ENCODE results near the gene TMOD1. TPM values are rescaled to one million over a fixed set of nuclear protein-coding genes. Genes with fewer than 3 reads are reported as not detected.

TMOD1 gene
- total and polyA plus RNA-seq, 2 of the 13 experiments (the other 11 are each of a cell fraction or from before 2014, with no cell fraction given) = 0.04 to 0.07 TPM

DNA sequence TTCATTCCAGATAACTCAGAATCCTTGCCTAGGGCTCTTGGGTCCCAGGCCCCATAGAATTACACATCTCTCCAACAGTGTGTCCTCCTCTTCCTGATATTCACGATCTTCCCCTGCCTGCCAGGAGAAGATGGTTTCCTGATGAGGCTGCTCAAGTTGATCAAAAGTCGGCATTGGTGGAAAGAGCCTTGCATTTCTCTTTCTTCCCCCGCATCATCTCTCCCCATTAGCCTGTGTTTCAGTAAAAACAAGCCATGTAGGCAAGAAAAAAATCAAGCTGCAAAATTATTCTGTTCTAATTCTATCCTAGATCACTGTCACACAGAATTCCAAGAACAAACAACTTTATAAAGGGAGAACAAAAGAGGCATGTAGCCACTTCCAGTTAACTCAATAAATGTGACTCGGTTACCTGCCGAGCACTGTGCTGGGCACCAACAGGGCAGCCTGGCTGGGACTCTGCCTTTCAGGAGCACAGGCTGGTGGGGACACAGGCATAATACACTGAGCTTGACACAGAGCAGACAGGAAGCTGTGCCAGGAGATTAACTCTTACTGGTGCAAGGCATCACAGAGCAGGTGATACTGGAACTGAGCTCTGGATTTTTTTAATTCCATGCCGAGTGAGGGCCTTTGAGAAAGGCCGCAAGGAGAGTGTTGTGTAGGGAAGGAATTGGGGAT lies 25.6 kb downstream of the TMOD1 start:
- no peak for ATAC-seq
- H3K27me3 ChIP-seq (ENCODE audit: control insufficient read depth in 1 of 2, insufficient read depth in 2 of 2, low read length in 2 of 2) = peaks cover 0 to 45% of the 10 kb centered on the region in 2 experiments; a peak in 2 of 5 replicates
- H3K4me3 ChIP-seq (replicated peaks in 1 of 3; ENCODE audit: insufficient read depth in 1 of 3, low read depth in 2 of 3, low read length in 3 of 3) = no peak overlapping the region
- intact Hi-C loops (cut with micrococcal nuclease; ENCODE audit: unreplicated experiment) (no loop called here), in situ Hi-C loops (cut with HindIII; ENCODE audit: extremely low pct_ligation_motif_present, low pct_unique_long_range_greater_than_20kb) (no loop called here)
- TF ChIP-seq ZNF879 (CRISPR knock-in tag; IDR thresholded peaks at IDR 0.05) = no peak
- no peak for TF ChIP-seq SETDB1 (CRISPR knock-in tag; IDR thresholded peaks at IDR 0.05; ENCODE audit: borderline replicate concordance)
- TF ChIP-seq, protein P1, sequence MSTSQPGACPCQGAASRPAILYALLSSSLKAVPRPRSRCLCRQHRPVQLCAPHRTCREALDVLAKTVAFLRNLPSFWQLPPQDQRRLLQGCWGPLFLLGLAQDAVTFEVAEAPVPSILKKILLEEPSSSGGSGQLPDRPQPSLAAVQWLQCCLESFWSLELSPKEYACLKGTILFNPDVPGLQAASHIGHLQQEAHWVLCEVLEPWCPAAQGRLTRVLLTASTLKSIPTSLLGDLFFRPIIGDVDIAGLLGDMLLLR (CRISPR knock-in tag; IDR thresholded peaks at IDR 0.05) = no peak
- no peak for TF ChIP-seq AGO1 (IDR thresholded peaks at IDR 0.05; ENCODE audit: low read depth, low read length, poor library complexity, severe bottlenecking)
- no peak for TF ChIP-seq ZBTB1 (CRISPR knock-in tag; IDR thresholded peaks at IDR 0.05; ENCODE audit: borderline replicate concordance)
- 55% methylated on average over 7 of the region's 7 CpGs for WGBS (ENCODE audit: low lambda C conversion rate)
- POLR2A ChIA-PET = no interaction called here
- no peaks in the 10 kb centered on the region for H3K79me2 ChIP-seq (ENCODE audit: insufficient read depth, low read length)
- H3K27ac ChIP-seq (ENCODE audit: extremely low read length, insufficient read depth, low read length) = no peak overlapping the region
- DNase-seq (ENCODE audit: low spot score) = no peak
- H3K9ac ChIP-seq (ENCODE audit: insufficient read depth, low read depth, low read length) = no peak overlapping the region
- no peaks in the 10 kb centered on the region for H3K9me3 ChIP-seq (ENCODE audit: low read length)
- no peak overlapping the region for H3K4me2 ChIP-seq (ENCODE audit: low read depth, low read length)
- H2AFZ ChIP-seq (ENCODE audit: low read length) = no peak overlapping the region
- CTCF ChIA-PET (ENCODE audit: low intra/inter-chr PET ratio, low total read pairs) = no interaction called here
- FAIRE-seq = no peak
- H4K20me1 ChIP-seq (ENCODE audit: insufficient read depth, low read length) = no peaks in the 10 kb centered on the region
- H3K36me3 ChIP-seq (replicated peaks in 1 of 2; ENCODE audit: control insufficient read depth in 1 of 2, insufficient read depth in 2 of 2, low read length in 2 of 2) = no peaks in the 10 kb centered on the region
- BruUV-seq (replicated peaks) = no TSS peak
- no peaks in the 10 kb centered on the region for H3K4me1 ChIP-seq (ENCODE audit: insufficient read depth, low read length)

DNA sequence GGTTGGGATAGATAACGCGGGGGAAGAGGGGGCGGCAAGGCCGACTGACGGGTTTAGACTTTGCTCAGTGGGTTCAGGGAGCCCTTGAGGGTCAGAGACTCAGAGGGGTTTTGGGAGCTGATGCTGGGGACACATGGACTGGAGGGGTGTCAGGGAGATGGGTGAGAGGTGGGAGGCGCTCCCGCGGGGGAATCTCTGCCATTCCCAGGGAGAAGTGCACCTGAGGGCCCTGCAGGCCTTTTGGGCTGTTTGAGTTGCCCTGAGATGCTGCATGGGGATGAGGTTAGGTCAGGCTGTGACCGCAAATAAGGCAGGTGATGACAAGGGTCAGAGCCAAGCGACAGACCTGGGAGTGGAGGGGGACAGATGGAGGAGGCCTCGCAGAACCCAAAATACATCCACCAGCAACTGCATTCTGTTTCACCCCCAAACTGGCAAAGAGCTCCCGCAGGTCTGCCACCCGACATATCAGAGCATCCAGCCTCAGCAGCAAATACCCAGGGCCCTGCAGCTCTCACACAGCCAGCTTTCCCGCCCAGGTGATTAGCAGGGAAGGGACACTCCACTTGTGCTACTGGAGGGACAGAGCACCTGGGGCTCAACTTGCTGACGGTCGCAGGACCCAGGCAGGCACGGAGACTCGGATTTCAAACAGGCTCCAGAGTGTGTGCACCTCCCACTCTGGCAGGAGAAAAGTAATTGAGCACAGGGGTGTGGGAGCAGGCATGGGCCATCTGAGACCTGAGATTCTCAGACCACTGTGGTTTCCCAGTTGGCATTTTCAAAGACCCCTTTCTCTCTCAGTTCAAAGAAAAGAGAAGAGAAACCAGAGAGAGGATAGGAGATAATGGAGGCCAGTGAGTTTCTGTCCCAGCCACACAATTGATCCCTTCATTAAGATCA lies 26.4 kb downstream of the TMOD1 start:
- FAIRE-seq = no peak
- Histone ChIP-seq H3K9me3 (ENCODE audit: low read length) (no peaks in the 10 kb centered on the region), H4K20me1 (ENCODE audit: insufficient read depth, low read length) (no peaks in the 10 kb centered on the region), H3K4me3 (replicated peaks in 1 of 3; ENCODE audit: insufficient read depth in 1 of 3, low read depth in 2 of 3, low read length in 3 of 3) (no peak overlapping the region), H3K36me3 (replicated peaks in 1 of 2; ENCODE audit: control insufficient read depth in 1 of 2, insufficient read depth in 2 of 2, low read length in 2 of 2) (no peaks in the 10 kb centered on the region), H3K79me2 (ENCODE audit: insufficient read depth, low read length) (no peaks in the 10 kb centered on the region), H3K27me3 (ENCODE audit: control insufficient read depth in 1 of 2, insufficient read depth in 2 of 2, low read length in 2 of 2) (peaks cover 0 to 41% of the 10 kb centered on the region in 2 experiments; a peak in 2 of 5 replicates), H3K27ac (ENCODE audit: extremely low read length, insufficient read depth, low read length) (no peak overlapping the region), H3K4me1 (ENCODE audit: insufficient read depth, low read length) (no peaks in the 10 kb centered on the region), H2AFZ (ENCODE audit: low read length) (no peak overlapping the region), H3K9ac (ENCODE audit: insufficient read depth, low read depth, low read length) (no peak overlapping the region), H3K4me2 (ENCODE audit: low read depth, low read length) (no peak overlapping the region)
- ChIA-PET CTCF (ENCODE audit: low intra/inter-chr PET ratio, low total read pairs) (no interaction called here), POLR2A (no interaction called here)
- ATAC-seq = no peak; the same call in 2 of the 3 replicates
- WGBS (ENCODE audit: low lambda C conversion rate) = 60% methylated on average over 11 of the region's 18 CpGs
- in situ Hi-C loops (cut with HindIII; ENCODE audit: extremely low pct_ligation_motif_present, low pct_unique_long_range_greater_than_20kb) = no loop called here
- DNase-seq (ENCODE audit: low spot score) = no peak
- intact Hi-C loops (cut with micrococcal nuclease; ENCODE audit: unreplicated experiment) = no loop called here
- BruUV-seq (replicated peaks) = no TSS peak
- no peak for TF ChIP-seq SRSF1 (optimal IDR thresholded peaks at IDR 0.05; ENCODE audit: low read depth, low read length)
- TF ChIP-seq, protein P2, sequence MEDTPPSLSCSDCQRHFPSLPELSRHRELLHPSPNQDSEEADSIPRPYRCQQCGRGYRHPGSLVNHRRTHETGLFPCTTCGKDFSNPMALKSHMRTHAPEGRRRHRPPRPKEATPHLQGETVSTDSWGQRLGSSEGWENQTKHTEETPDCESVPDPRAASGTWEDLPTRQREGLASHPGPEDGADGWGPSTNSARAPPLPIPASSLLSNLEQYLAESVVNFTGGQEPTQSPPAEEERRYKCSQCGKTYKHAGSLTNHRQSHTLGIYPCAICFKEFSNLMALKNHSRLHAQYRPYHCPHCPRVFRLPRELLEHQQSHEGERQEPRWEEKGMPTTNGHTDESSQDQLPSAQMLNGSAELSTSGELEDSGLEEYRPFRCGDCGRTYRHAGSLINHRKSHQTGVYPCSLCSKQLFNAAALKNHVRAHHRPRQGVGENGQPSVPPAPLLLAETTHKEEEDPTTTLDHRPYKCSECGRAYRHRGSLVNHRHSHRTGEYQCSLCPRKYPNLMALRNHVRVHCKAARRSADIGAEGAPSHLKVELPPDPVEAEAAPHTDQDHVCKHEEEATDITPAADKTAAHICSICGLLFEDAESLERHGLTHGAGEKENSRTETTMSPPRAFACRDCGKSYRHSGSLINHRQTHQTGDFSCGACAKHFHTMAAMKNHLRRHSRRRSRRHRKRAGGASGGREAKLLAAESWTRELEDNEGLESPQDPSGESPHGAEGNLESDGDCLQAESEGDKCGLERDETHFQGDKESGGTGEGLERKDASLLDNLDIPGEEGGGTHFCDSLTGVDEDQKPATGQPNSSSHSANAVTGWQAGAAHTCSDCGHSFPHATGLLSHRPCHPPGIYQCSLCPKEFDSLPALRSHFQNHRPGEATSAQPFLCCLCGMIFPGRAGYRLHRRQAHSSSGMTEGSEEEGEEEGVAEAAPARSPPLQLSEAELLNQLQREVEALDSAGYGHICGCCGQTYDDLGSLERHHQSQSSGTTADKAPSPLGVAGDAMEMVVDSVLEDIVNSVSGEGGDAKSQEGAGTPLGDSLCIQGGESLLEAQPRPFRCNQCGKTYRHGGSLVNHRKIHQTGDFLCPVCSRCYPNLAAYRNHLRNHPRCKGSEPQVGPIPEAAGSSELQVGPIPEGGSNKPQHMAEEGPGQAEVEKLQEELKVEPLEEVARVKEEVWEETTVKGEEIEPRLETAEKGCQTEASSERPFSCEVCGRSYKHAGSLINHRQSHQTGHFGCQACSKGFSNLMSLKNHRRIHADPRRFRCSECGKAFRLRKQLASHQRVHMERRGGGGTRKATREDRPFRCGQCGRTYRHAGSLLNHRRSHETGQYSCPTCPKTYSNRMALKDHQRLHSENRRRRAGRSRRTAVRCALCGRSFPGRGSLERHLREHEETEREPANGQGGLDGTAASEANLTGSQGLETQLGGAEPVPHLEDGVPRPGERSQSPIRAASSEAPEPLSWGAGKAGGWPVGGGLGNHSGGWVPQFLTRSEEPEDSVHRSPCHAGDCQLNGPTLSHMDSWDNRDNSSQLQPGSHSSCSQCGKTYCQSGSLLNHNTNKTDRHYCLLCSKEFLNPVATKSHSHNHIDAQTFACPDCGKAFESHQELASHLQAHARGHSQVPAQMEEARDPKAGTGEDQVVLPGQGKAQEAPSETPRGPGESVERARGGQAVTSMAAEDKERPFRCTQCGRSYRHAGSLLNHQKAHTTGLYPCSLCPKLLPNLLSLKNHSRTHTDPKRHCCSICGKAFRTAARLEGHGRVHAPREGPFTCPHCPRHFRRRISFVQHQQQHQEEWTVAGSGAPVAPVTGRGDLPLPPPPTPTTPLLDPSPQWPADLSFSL (CRISPR knock-in tag; IDR thresholded peaks at IDR 0.05) = no peak
- no peak for TF ChIP-seq FOXC1 (CRISPR knock-in tag; IDR thresholded peaks at IDR 0.05; ENCODE audit: borderline replicate concordance)
- TF ChIP-seq PRMT3 (CRISPR knock-in tag; IDR thresholded peaks at IDR 0.05; ENCODE audit: borderline replicate concordance, low read depth) = no peak
